ENCODE results near the gene UBAC2.

The UBAC2 gene

GRCh38 chr13:99366075-99366987 is 165.7 kb downstream of the UBAC2 start:
- H3K4me3 ChIP-seq (ENCODE audit: low read depth, low read length, poor library complexity, severe bottlenecking): no peak overlapping the region
- H3K27ac ChIP-seq (ENCODE audit: low read depth, low read length, poor library complexity, severe bottlenecking): peak overlapping the region; percentile 26
- H3K36me3 ChIP-seq (ENCODE audit: insufficient read depth, low read length): peaks cover 76% of the 10 kb centered on the region
- no peaks in the 10 kb centered on the region for H3K9me3 ChIP-seq (ENCODE audit: low read length)
- 0 out of 2 replicates have a peak overlapping the region, but pooled peaks have one; percentile 4 for H3K9ac ChIP-seq (ENCODE audit: low read length)
- peaks cover 68% of the 10 kb centered on the region for H3K4me1 ChIP-seq (ENCODE audit: insufficient read depth, low read length, severe bottlenecking)
- no peaks in the 10 kb centered on the region for H3K27me3 ChIP-seq (ENCODE audit: insufficient read depth, low read length)
- H3K4me2 ChIP-seq (ENCODE audit: low read length): no peak overlapping the region; the same call in 1 of the 2 replicates
- TF ChIP-seq CTCF (IDR thresholded peaks at IDR 0.05; ENCODE audit: low read length) (no peak), EZH2 (IDR thresholded peaks at IDR 0.05; ENCODE audit: borderline replicate concordance, low read length) (no peak)
- H3F3A ChIP-seq (ENCODE audit: insufficient read depth, low read length): no peaks in the 10 kb centered on the region
- H4K20me1 ChIP-seq (ENCODE audit: insufficient read depth, low read length): peaks cover 6% of the 10 kb centered on the region; the same call in 1 of the 2 replicates
- H3K79me2 ChIP-seq (ENCODE audit: insufficient read depth, low read length): peaks cover 77% of the 10 kb centered on the region
- no peaks in the 10 kb centered on the region for H3K9me2 ChIP-seq (ENCODE audit: low read depth, low read length)
- H2AFZ ChIP-seq (ENCODE audit: low read length): no peak overlapping the region

GRCh38 chr13:99367106-99367616 is 166.5 kb downstream of the UBAC2 start:
- H3F3A ChIP-seq (ENCODE audit: insufficient read depth, low read length): no peaks in the 10 kb centered on the region
- H3K4me2 ChIP-seq (ENCODE audit: low read length): no peak overlapping the region
- H3K9ac ChIP-seq (ENCODE audit: low read length): no peak overlapping the region
- H3K4me3 ChIP-seq (ENCODE audit: low read depth, low read length, poor library complexity, severe bottlenecking): no peak overlapping the region
- H4K20me1 ChIP-seq (ENCODE audit: insufficient read depth, low read length): peaks cover 6% of the 10 kb centered on the region; the same call in 1 of the 2 replicates
- peaks cover 75% of the 10 kb centered on the region for H3K36me3 ChIP-seq (ENCODE audit: insufficient read depth, low read length)
- H2AFZ ChIP-seq (ENCODE audit: low read length): no peak overlapping the region
- no peaks in the 10 kb centered on the region for H3K9me3 ChIP-seq (ENCODE audit: low read length)
- no peaks in the 10 kb centered on the region for H3K27me3 ChIP-seq (ENCODE audit: insufficient read depth, low read length)
- H3K27ac ChIP-seq (ENCODE audit: low read depth, low read length, poor library complexity, severe bottlenecking): peak overlapping the region; percentile 26
- peaks cover 69% of the 10 kb centered on the region for H3K79me2 ChIP-seq (ENCODE audit: insufficient read depth, low read length)
- H3K4me1 ChIP-seq (ENCODE audit: insufficient read depth, low read length, severe bottlenecking): peaks cover 66% of the 10 kb centered on the region
- TF ChIP-seq CTCF (IDR thresholded peaks at IDR 0.05; ENCODE audit: low read length): no peak
- TF ChIP-seq EZH2 (IDR thresholded peaks at IDR 0.05; ENCODE audit: borderline replicate concordance, low read length): no peak
- H3K9me2 ChIP-seq (ENCODE audit: low read depth, low read length): no peaks in the 10 kb centered on the region

GRCh38 chr13:99367663-99368448 is 167.2 kb downstream of the UBAC2 start:
- Histone ChIP-seq H3K4me3 (ENCODE audit: low read depth, low read length, poor library complexity, severe bottlenecking) (no peak overlapping the region), H3K27me3 (ENCODE audit: insufficient read depth, low read length) (no peaks in the 10 kb centered on the region), H3K36me3 (ENCODE audit: insufficient read depth, low read length) (peaks cover 74% of the 10 kb centered on the region), H3K4me2 (ENCODE audit: low read length) (no peak overlapping the region), H3K9ac (ENCODE audit: low read length) (no peak overlapping the region), H3K27ac (ENCODE audit: low read depth, low read length, poor library complexity, severe bottlenecking) (peak overlapping the region; percentile 26), H4K20me1 (ENCODE audit: insufficient read depth, low read length) (peaks cover 6% of the 10 kb centered on the region; the same call in 1 of the 2 replicates), H3F3A (ENCODE audit: insufficient read depth, low read length) (no peaks in the 10 kb centered on the region), H3K79me2 (ENCODE audit: insufficient read depth, low read length) (peaks cover 62% of the 10 kb centered on the region), H2AFZ (ENCODE audit: low read length) (no peak overlapping the region), H3K4me1 (ENCODE audit: insufficient read depth, low read length, severe bottlenecking) (peaks cover 66% of the 10 kb centered on the region), H3K9me3 (ENCODE audit: low read length) (no peaks in the 10 kb centered on the region), H3K9me2 (ENCODE audit: low read depth, low read length) (no peaks in the 10 kb centered on the region)
- TF ChIP-seq CTCF (IDR thresholded peaks at IDR 0.05; ENCODE audit: low read length) (peak; percentile 51), EZH2 (IDR thresholded peaks at IDR 0.05; ENCODE audit: borderline replicate concordance, low read length) (no peak)

Data from OCI-LY1 (cell line).